ENCODE results near the gene HOXB9. TPM values are rescaled to one million over a fixed set of nuclear protein-coding genes. Genes with fewer than 3 reads are reported as not detected.

The HOXB9 gene
- total and polyA plus RNA-seq, 2 donors (not counting 3 experiments of a cell fraction or from before 2014, with no cell fraction given): 0.79 to 1.1 TPM

DNA sequence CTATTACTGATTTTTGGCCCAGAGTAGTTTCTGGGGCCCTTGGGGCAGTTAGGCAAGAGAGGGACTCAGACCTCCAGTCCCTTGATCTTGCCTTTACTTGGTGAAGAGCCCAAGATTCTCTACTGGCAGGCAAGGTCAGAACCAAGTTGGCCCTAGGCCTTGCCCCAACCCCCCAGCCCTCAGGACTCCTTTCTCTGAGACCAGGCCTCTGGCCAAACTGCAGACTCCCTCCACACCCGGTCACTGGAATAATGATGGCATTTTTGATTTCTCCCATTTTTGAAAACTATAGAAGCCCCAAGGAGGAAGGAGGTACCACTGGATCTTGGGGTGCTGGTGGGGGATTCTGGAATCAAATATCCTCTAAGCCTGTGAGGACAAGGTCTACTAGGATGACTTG is 18.0 kb upstream of the HOXB9 start:
- Histone ChIP-seq H2AFZ (ENCODE audit: low read depth, low read length) (no peak overlapping the region), H3K4me1 (ENCODE audit: control insufficient read depth, extremely low read depth, insufficient read depth, low read length) (no peaks in the 10 kb centered on the region), H3K9me3 (replicated peaks; ENCODE audit: control insufficient read depth, insufficient read depth, low read length) (no peaks in the 10 kb centered on the region), H4K20me1 (replicated peaks; ENCODE audit: control insufficient read depth, extremely low read depth, insufficient read depth, low read length) (no peaks in the 10 kb centered on the region), H3K9ac (replicated peaks; ENCODE audit: extremely low read depth, insufficient read depth, low read length) (no peak overlapping the region), H3K9me1 (replicated peaks; ENCODE audit: control insufficient read depth, extremely low read depth, insufficient read depth, low read length) (no peaks in the 10 kb centered on the region), H3K36me3 (ENCODE audit: control insufficient read depth in 2 of 2, extremely low read depth in 1 of 2, insufficient read depth in 2 of 2, low read length in 2 of 2) (no peaks in the 10 kb centered on the region), H3K27me3 (ENCODE audit: control insufficient read depth in 2 of 2, insufficient read depth in 2 of 2, low read length in 2 of 2) (peaks cover 78 to 87% of the 10 kb centered on the region in 2 experiments), H3K79me2 (ENCODE audit: control insufficient read depth, insufficient read depth, low read length) (no peaks in the 10 kb centered on the region), H3K4me3 (replicated peaks in 1 of 3; ENCODE audit: insufficient read depth in 1 of 3, low read depth in 1 of 3, low read length in 3 of 3) (no peak overlapping the region), H3K4me2 (ENCODE audit: insufficient read depth, low read length) (no peak overlapping the region), H3K27ac (ENCODE audit: insufficient read depth, low read depth, low read length) (no peak overlapping the region)
- FAIRE-seq (no peak), DNase-seq (ENCODE audit: low read depth, low spot score) (no peak)
- ChIA-PET POLR2A (no interaction called here), CTCF (interaction anchor here (1.2 to 4.5 kb wide), 2 partner anchors 8 to 12 kb away, joined by 3 to 23 read pairs; no protein-coding TSS in a partner anchor)
- TF ChIP-seq, protein P1, sequence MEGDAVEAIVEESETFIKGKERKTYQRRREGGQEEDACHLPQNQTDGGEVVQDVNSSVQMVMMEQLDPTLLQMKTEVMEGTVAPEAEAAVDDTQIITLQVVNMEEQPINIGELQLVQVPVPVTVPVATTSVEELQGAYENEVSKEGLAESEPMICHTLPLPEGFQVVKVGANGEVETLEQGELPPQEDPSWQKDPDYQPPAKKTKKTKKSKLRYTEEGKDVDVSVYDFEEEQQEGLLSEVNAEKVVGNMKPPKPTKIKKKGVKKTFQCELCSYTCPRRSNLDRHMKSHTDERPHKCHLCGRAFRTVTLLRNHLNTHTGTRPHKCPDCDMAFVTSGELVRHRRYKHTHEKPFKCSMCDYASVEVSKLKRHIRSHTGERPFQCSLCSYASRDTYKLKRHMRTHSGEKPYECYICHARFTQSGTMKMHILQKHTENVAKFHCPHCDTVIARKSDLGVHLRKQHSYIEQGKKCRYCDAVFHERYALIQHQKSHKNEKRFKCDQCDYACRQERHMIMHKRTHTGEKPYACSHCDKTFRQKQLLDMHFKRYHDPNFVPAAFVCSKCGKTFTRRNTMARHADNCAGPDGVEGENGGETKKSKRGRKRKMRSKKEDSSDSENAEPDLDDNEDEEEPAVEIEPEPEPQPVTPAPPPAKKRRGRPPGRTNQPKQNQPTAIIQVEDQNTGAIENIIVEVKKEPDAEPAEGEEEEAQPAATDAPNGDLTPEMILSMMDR (IDR thresholded peaks at IDR 0.05; ENCODE audit: extremely low read depth in 1 of 2, insufficient read depth in 1 of 2, low read depth in 1 of 2, low read length in 2 of 2): no peak
- TF ChIP-seq GATA2 (IDR thresholded peaks at IDR 0.05; ENCODE audit: insufficient read depth, insufficient read length, low read depth, low read length): no peak
- TF ChIP-seq POLR2A (IDR thresholded peaks at IDR 0.05; ENCODE audit: low read depth, low read length): no peak
- TF ChIP-seq JUN (IDR thresholded peaks at IDR 0.05; ENCODE audit: borderline replicate concordance, insufficient read depth, insufficient read length, low read depth): no peak
- no peak for TF ChIP-seq EZH2 (IDR thresholded peaks at IDR 0.05; ENCODE audit: borderline replicate concordance, low read depth, low read length, severe bottlenecking)
- no peak for TF ChIP-seq MYC (IDR thresholded peaks at IDR 0.05; ENCODE audit: low read depth, low read length)
- TF ChIP-seq, protein P2, sequence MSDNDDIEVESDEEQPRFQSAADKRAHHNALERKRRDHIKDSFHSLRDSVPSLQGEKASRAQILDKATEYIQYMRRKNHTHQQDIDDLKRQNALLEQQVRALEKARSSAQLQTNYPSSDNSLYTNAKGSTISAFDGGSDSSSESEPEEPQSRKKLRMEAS (IDR thresholded peaks at IDR 0.05; ENCODE audit: insufficient read depth, insufficient read length): no peak
- no peak for TF ChIP-seq POLR2AphosphoS5 (IDR thresholded peaks at IDR 0.05; ENCODE audit: insufficient read depth, low read depth, low read length)
- no peak for TF ChIP-seq FOS (IDR thresholded peaks at IDR 0.05; ENCODE audit: borderline replicate concordance, insufficient read depth, low read length)
- dilution Hi-C loops (cut with MboI; ENCODE audit: extremely low pct_ligation_motif_present, low sequenced_read_pairs) (no loop called here), intact Hi-C loops (cut with micrococcal nuclease) (no loop called here)
- no TSS peak for BruUV-seq (replicated peaks)

All from endothelial cell of umbilical vein (primary cell).